OCI-LY7 (cell line): ENCODE data around the gene THAP12.

Source experiments
- CTCF ChIP-seq: fragments of 200-600 bp; sonication (generic); conservative IDR thresholded peaks from 2 replicates; pipeline ENCODE4 v1.5.1; 2014; ENCODE audit warnings: mild to moderate bottlenecking, antibody characterized with exemption, low read length, moderate library complexity, mixed read lengths
- EZH2phosphoT487 ChIP-seq: fragments of 200-600 bp; sonication (generic); IDR thresholded peaks from 2 replicates; pipeline ENCODE4 v1.6.1; 2018; ENCODE audit warnings: low read depth, borderline replicate concordance, mild to moderate bottlenecking, mixed run types, antibody characterized with exemption, low read length, moderate library complexity, mixed read lengths

GRCh38 chr11:76329084-76329648 lies 51.8 kb downstream of the THAP12 start:
- TF ChIP-seq CTCF (no peak), EZH2phosphoT487 (no peak)
